ENCODE measurements around the gene CALB2. TPM values are rescaled to one million over a fixed set of nuclear protein-coding genes. Genes with fewer than 3 reads are reported as not detected.

The CALB2 gene
- total and polyA plus RNA-seq, 2 of the 13 experiments (the other 11 are each of a cell fraction or from before 2014, with no cell fraction given) = 0.37 to 0.40 TPM

- WGBS (ENCODE audit: low lambda C conversion rate) = 0% methylated on average over 1 of the region's 1 CpG
- no peaks in the 10 kb centered on the region for H4K20me1 ChIP-seq (ENCODE audit: insufficient read depth, low read length)
- FAIRE-seq (no peak), ATAC-seq (no peak), DNase-seq (ENCODE audit: low spot score) (no peak)
- H3K27me3 ChIP-seq (ENCODE audit: control insufficient read depth in 1 of 2, insufficient read depth in 2 of 2, low read length in 2 of 2) = peaks cover 0 to 18% of the 10 kb centered on the region in 2 experiments; a peak in 2 of 5 replicates
- BruUV-seq (replicated peaks) = no TSS peak
- H3K4me2 ChIP-seq (ENCODE audit: low read depth, low read length) = 0 out of 2 replicates have a peak overlapping the region, but pooled peaks have one; percentile 33
- ChIA-PET CTCF (ENCODE audit: low intra/inter-chr PET ratio, low total read pairs) (no interaction called here), POLR2A (no interaction called here)
- no peaks in the 10 kb centered on the region for H3K79me2 ChIP-seq (ENCODE audit: insufficient read depth, low read length)
- intact Hi-C loops (cut with micrococcal nuclease; ENCODE audit: unreplicated experiment) (no loop called here), in situ Hi-C loops (cut with HindIII; ENCODE audit: extremely low pct_ligation_motif_present, low pct_unique_long_range_greater_than_20kb) (no loop called here)
- no peak overlapping the region for H3K4me3 ChIP-seq (replicated peaks in 1 of 3; ENCODE audit: insufficient read depth in 1 of 3, low read depth in 2 of 3, low read length in 3 of 3)
- no peaks in the 10 kb centered on the region for H3K9me3 ChIP-seq (ENCODE audit: low read length)
- no peak overlapping the region for H3K9ac ChIP-seq (ENCODE audit: insufficient read depth, low read depth, low read length)
- H3K4me1 ChIP-seq (ENCODE audit: insufficient read depth, low read length) = peaks cover 17% of the 10 kb centered on the region
- no peaks in the 10 kb centered on the region for H3K36me3 ChIP-seq (replicated peaks in 1 of 2; ENCODE audit: control insufficient read depth in 1 of 2, insufficient read depth in 2 of 2, low read length in 2 of 2)
- no peak overlapping the region for H2AFZ ChIP-seq (ENCODE audit: low read length)
- H3K27ac ChIP-seq (ENCODE audit: extremely low read length, insufficient read depth, low read length) = no peak overlapping the region
- no peak for TF ChIP-seq POLR2A (IDR thresholded peaks at IDR 0.05; ENCODE audit: insufficient read depth in 1 of 2, low read depth in 2 of 2, low read length in 2 of 2)
- no peak for TF ChIP-seq PAWR (CRISPR knock-in tag; IDR thresholded peaks at IDR 0.05; ENCODE audit: borderline replicate concordance)
- no peak for TF ChIP-seq HMGA1 (CRISPR knock-in tag; conservative IDR thresholded peaks at IDR 0.05)
Observed at GRCh38 chr16:71337631-71338030, 20.9 kb upstream of the CALB2 start.

- no peak overlapping the region for H2AFZ ChIP-seq (ENCODE audit: low read length)
- in situ Hi-C loops (cut with HindIII; ENCODE audit: extremely low pct_ligation_motif_present, low pct_unique_long_range_greater_than_20kb) = no loop called here
- CTCF ChIA-PET (ENCODE audit: low intra/inter-chr PET ratio, low total read pairs) = no interaction called here
- TF ChIP-seq ARID2 (CRISPR knock-in tag; IDR thresholded peaks at IDR 0.05; ENCODE audit: borderline replicate concordance) (no peak), ELF3 (CRISPR knock-in tag; IDR thresholded peaks at IDR 0.05) (no peak), GATAD1 (CRISPR knock-in tag; IDR thresholded peaks at IDR 0.05) (no peak), KAT2B (IDR thresholded peaks at IDR 0.05; ENCODE audit: borderline replicate concordance, low read depth, low read length) (no peak), HHEX (CRISPR knock-in tag; IDR thresholded peaks at IDR 0.05) (no peak), FOSL1 (CRISPR knock-in tag; IDR thresholded peaks at IDR 0.05; ENCODE audit: borderline replicate concordance) (no peak; the same call in 1 of the 2 replicates), ZNF616 (CRISPR knock-in tag; IDR thresholded peaks at IDR 0.05; ENCODE audit: low read depth) (no peak), SMARCE1 (IDR thresholded peaks at IDR 0.05; ENCODE audit: borderline replicate concordance) (no peak), FOXA1 (IDR thresholded peaks at IDR 0.05) (no peak), FOXA1 (CRISPR knock-in tag; IDR thresholded peaks at IDR 0.05) (no peak), HOXA3 (CRISPR knock-in tag; IDR thresholded peaks at IDR 0.05) (no peak), IRF1 (CRISPR knock-in tag; IDR thresholded peaks at IDR 0.05; ENCODE audit: low read depth) (no peak), KDM5B (CRISPR knock-in tag; IDR thresholded peaks at IDR 0.05; ENCODE audit: borderline replicate concordance) (no peak), AGO1 (IDR thresholded peaks at IDR 0.05; ENCODE audit: low read depth, low read length, poor library complexity, severe bottlenecking) (no peak), NR2F1 (CRISPR knock-in tag; IDR thresholded peaks at IDR 0.05) (peak in 1 of 2 experiments; percentile 20; a peak in 1 of 4 replicates), DPF2 (CRISPR knock-in tag; IDR thresholded peaks at IDR 0.05; ENCODE audit: borderline replicate concordance, low read depth) (no peak), ZNF383 (CRISPR knock-in tag; IDR thresholded peaks at IDR 0.05; ENCODE audit: borderline replicate concordance) (no peak), ZNF75D (CRISPR knock-in tag; IDR thresholded peaks at IDR 0.05; ENCODE audit: borderline replicate concordance) (no peak), ZNF207 (IDR thresholded peaks at IDR 0.05; ENCODE audit: borderline replicate concordance) (no peak)
Observed at GRCh38 chr16:71338193-71338592, 20.3 kb upstream of the CALB2 start.

More at GRCh38 chr16:71338193-71338592, 20.3 kb upstream of the CALB2 start:
- intact Hi-C loops (cut with micrococcal nuclease; ENCODE audit: unreplicated experiment) = no loop called here
- H3K9ac ChIP-seq (ENCODE audit: insufficient read depth, low read depth, low read length) = no peak overlapping the region
- ATAC-seq (peak; percentile 71), FAIRE-seq (no peak), DNase-seq (ENCODE audit: low spot score) (peak; percentile 78)
- no peaks in the 10 kb centered on the region for H4K20me1 ChIP-seq (ENCODE audit: insufficient read depth, low read length)
- POLR2A ChIA-PET = no interaction called here
- H3K4me1 ChIP-seq (ENCODE audit: insufficient read depth, low read length) = peaks cover 17% of the 10 kb centered on the region
- no TSS peak for BruUV-seq (replicated peaks)
- WGBS (ENCODE audit: low lambda C conversion rate) = 8% methylated on average over 2 of the region's 2 CpGs
- no peaks in the 10 kb centered on the region for H3K79me2 ChIP-seq (ENCODE audit: insufficient read depth, low read length)
- H3K27ac ChIP-seq (ENCODE audit: extremely low read length, insufficient read depth, low read length) = no peak overlapping the region
- H3K4me3 ChIP-seq (replicated peaks in 1 of 3; ENCODE audit: insufficient read depth in 1 of 3, low read depth in 2 of 3, low read length in 3 of 3) = no peak overlapping the region
- H3K36me3 ChIP-seq (replicated peaks in 1 of 2; ENCODE audit: control insufficient read depth in 1 of 2, insufficient read depth in 2 of 2, low read length in 2 of 2) = no peaks in the 10 kb centered on the region
- no peaks in the 10 kb centered on the region for H3K9me3 ChIP-seq (ENCODE audit: low read length)
- H3K27me3 ChIP-seq (ENCODE audit: control insufficient read depth in 1 of 2, insufficient read depth in 2 of 2, low read length in 2 of 2) = peaks cover 0 to 21% of the 10 kb centered on the region in 2 experiments; a peak in 2 of 5 replicates
- peak overlapping the region; percentile 33; the same call in 1 of the 2 replicates for H3K4me2 ChIP-seq (ENCODE audit: low read depth, low read length)
